Stimulated activated CD4-positive, alpha-beta T cell treated with anti-CD3 and anti-CD28 coated beads, Interleukin-4, amount 100 ng/mL, for 48 hours (primary cell): ENCODE measurements around the gene DCLRE1C.
"Not testable (repeated sequence)": the region's sequence is repeated elsewhere in the genome, so short reads cannot be mapped to it uniquely, and the experiment has no call there.

Experiments used
- DNase-seq, 2 donors: peaks; one replicate each; pipeline ENCODE4 v3.0.0-alpha.2; 2020; ENCODE audit warnings: low read depth in 2 of 2

The DCLRE1C gene

GRCh38 chr10:14884082-14884481 lies 69.8 kb downstream of the DCLRE1C start:
- DNase-seq = no peak

GRCh38 chr10:14880229-14880628 lies 73.7 kb downstream of the DCLRE1C start:
- no peak for DNase-seq

GRCh38 chr10:14879928-14880193 lies 74.0 kb downstream of the DCLRE1C start:
- no peak for DNase-seq

GRCh38 chr10:14879124-14879927 lies 74.6 kb downstream of the DCLRE1C start:
- DNase-seq = peak; percentile 30 to 35

DNA sequence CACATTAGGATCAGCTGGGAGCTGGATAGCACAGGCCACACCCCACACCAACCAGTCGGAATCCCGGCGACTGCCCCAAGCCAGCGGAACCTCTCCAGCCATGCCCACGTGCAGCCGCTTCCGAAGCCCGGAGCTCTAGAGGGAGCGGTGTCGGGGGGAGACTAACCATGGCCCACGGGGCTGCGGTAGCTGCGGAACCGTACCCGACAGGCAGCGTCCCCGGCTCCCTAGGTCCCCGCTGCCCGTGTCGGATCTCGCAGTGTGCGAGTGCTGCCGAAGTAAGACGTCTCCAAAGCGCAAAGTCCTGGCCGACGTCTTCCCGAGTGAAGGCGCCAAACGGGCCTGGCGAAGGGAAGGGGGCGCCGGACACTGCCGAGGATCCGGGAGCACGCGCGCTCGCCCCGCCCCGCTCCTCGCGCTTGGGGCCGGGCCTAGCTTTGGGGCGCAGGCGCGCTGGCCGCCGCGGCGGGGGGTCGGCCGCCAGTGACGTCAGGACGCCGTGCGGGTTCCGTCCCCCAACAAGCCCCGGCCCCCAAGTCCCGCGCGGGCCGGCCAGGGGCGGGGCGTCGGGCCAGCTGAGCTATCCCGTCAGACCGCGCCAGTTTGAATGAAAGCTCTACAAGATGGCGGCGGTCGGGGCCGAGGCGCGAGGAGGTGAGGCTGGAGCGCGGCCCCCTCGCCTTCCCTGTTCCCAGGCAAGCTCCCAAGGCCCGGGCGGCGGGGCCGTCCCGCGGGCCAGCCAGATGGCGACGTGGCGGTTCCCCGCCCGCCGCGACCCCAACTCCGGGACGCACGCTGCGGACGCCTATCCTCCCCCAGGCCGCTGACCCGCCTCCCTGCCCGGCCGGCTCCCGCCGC lies 75.4 kb downstream of the DCLRE1C start, which contains the start of gene SUV39H2:
Gene SUV39H2 (plus strand): TSS at position 601 of the 858 bp plus-strand sequence. CDS start 23 bp downstream, at position 624.
- DNase-seq = peak; percentile 89 to 92

DNA sequence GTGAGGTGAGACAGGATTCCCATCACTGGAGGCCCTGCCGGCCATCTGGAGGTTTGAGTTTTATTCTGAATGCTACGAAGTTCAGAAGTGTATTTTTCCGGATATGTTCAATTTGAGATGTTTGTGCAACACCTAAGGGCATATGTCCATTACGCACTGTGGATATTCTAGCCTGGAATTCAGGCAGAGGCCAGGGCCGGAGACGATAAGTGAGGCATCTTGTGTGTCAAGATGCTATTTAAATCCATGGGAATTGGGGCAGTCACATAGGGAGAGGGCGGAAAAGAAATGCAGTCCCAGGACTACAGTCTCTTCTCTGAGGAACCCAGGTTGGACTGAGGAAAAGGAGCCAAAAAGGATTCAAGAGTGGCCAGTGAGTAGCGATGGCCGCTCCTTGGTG lies 77.1 kb downstream of the DCLRE1C start:
- DNase-seq = no peak

DNA sequence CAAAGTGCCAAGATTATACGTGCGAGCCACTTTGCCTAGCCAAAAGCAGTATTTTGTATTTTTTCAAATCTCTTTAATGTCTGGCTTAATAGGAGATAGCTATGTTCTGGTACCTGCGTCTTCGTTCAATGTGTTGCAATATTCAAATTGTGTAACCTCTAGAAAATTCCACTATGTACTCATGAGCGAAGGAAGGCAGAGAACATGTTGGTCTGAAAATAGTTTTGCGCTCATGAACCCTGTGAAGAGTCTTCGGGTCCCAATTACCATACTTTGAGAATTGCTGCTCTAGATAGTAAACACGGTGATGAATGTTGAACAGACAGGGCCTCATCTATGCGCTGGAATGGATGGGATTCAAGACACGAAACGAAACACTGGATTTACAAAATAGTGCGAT lies 78.0 kb downstream of the DCLRE1C start:
- DNase-seq = no peak

DNA sequence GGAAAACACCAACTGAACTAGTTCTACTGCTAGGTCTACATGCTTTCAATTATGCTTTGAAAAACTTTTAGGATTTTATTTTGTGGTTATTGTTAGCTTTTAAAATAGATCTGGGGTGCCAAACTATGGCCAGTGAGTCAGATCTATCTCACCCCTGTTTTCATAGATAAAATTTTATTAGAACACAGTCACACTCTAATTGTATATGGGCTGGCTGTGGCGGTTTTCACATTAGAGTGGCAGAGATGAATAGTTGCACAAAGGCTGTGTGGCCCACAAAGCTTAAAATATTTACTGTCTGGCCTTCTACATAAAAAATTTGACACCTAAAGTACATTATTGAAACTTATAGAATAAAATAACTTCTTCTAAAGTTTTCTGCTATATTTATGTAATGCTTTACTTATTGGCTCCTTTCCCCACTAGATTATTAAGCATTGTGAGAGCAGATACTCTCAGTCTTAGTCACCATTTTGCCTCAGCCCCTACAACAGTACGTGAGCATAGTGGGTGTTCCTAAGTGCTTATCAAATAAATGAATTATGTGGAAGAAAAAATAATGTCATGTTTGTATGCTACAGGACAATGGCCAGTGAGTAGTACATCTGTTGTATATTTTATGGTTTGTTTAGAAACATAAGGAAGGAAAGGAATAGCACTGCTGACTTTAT lies 80.7 kb downstream of the DCLRE1C start:
- DNase-seq = no peak

DNA sequence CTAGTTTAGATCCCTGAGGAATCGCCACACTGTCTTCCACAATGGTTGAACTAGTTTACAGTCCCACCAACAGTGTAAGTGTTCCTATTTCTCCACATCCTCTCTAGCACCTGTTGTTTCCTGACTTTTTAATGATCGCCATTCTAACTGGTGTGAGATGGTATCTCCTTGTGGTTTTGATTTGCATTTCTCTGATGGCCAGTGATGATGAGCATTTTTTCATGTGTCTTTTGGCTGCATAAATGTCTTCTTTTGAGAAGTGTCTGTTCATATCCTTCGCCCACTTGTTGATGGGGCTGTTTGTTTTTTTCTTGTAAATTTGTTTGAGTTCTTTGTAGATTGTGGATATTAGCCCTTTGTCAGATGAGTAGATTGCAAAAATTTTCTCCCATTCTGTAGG lies 89.0 kb downstream of the DCLRE1C start:
- not testable (repeated sequence) for DNase-seq

DNA sequence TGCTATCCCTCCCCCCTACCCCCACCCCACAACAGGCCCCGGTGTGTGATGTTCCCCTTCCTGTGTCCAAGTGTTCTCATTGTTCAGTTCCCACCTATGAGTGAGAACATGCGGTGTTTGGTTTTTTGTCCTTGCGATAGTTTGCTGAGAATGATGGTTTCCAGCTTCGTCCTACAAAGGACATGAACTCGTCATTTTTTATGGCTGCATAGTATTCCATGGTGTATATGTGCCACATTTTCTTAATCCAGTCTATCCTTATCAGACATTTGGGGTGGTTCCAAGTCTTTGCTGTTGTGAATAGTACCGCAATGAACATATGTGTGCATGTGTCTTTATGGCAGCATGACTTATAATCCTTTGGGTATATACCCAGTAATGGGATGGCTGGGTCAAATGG lies 89.4 kb downstream of the DCLRE1C start:
- DNase-seq = not testable (repeated sequence)

- no peak for DNase-seq
Measured at GRCh38 chr10:14860791-14861190, 93.1 kb downstream of the DCLRE1C start.

GRCh38 chr10:14859775-14860174 lies 94.1 kb downstream of the DCLRE1C start:
- no peak for DNase-seq

DNA sequence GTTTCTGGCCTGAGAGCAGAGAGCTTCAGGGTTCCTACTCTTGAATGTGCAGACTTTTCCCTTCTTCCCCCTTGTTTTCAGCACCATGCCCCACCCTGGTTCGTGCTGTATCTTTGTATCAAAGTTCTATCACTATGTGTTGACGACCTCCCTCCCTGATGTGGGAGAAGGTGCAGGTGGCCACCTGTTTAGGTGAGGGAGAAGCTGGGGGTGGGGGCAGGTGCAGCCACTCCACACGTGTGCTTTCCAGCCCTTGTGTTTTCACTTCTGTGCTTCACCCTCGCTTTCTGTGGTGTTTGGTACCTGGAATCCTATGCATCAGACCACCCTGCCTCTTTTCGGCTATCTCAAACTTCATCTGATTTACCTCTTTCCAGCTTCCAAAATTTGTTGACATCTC lies 94.9 kb downstream of the DCLRE1C start:
- no peak for DNase-seq

GRCh38 chr10:14858338-14858960 lies 95.4 kb downstream of the DCLRE1C start:
- DNase-seq = no peak

- DNase-seq = no peak
Measured at GRCh38 chr10:14855453-14855852, 98.4 kb downstream of the DCLRE1C start.

- no peak for DNase-seq
Measured at GRCh38 chr10:14852236-14852635, 101.7 kb downstream of the DCLRE1C start.
